NCI-H2171 treated with DMSO at 0.1 percent for 48 hours (cell line): ENCODE results near the gene MMAB.

Experiments
- DNase-seq: peaks from one replicate; lab custom pipeline; 2025; lab: John Stamatoyannopoulos, UW

MMAB gene

GRCh38 chr12:109573029-109573913 lies at the start of gene MMAB, which contains the start of gene MVK:
Gene MMAB, minus strand, starts transcription at chr12:109573504. Its CDS starts 24 bp downstream, at chr12:109573480.
Gene MVK, plus strand, starts transcription at chr12:109573794. Its CDS starts 1,029 bp downstream, at chr12:109574823.
- peak; percentile 99 for DNase-seq

- peak; percentile 56 for DNase-seq
These were observed 48.6 kb upstream of the MMAB start for GRCh38 chr12:109621901-109622364.

- peak; percentile 34 for DNase-seq
These were observed 47.9 kb upstream of the MMAB start for GRCh38 chr12:109621211-109621694.

- no peak for DNase-seq
These were observed 45.8 kb upstream of the MMAB start for GRCh38 chr12:109619002-109619604.

- no peak for DNase-seq
These were observed 44.8 kb upstream of the MMAB start for GRCh38 chr12:109618082-109618481.

GRCh38 chr12:109617491-109617890 lies 44.2 kb upstream of the MMAB start:
- DNase-seq: no peak

- DNase-seq: no peak
These were observed 42.4 kb upstream of the MMAB start for GRCh38 chr12:109615556-109616229.

- no peak for DNase-seq
These were observed 40.5 kb upstream of the MMAB start for GRCh38 chr12:109613649-109614455.

GRCh38 chr12:109612975-109613502 lies 39.7 kb upstream of the MMAB start:
- DNase-seq: no peak

GRCh38 chr12:109612003-109612402 lies 38.7 kb upstream of the MMAB start:
- DNase-seq: no peak

GRCh38 chr12:109611223-109611622 lies 37.9 kb upstream of the MMAB start:
- no peak for DNase-seq

GRCh38 chr12:109610523-109610922 lies 37.2 kb upstream of the MMAB start:
- DNase-seq: no peak

- no peak for DNase-seq
These were observed 36.0 kb upstream of the MMAB start for GRCh38 chr12:109609342-109609741.

- DNase-seq: no peak
These were observed 35.5 kb upstream of the MMAB start for GRCh38 chr12:109608793-109609192.

GRCh38 chr12:109608270-109608669 lies 35.0 kb upstream of the MMAB start:
- peak; percentile 33 for DNase-seq

- DNase-seq: peak; percentile 17
These were observed 34.3 kb upstream of the MMAB start for GRCh38 chr12:109607618-109608017.

GRCh38 chr12:109606320-109607028 lies 33.2 kb upstream of the MMAB start:
- peak; percentile 91 for DNase-seq

- peak; percentile 70 for DNase-seq
These were observed 32.4 kb upstream of the MMAB start for GRCh38 chr12:109605599-109606228.

- DNase-seq: peak; percentile 72
These were observed 31.7 kb upstream of the MMAB start for GRCh38 chr12:109605016-109605415.

- DNase-seq: no peak
These were observed 30.9 kb upstream of the MMAB start for GRCh38 chr12:109604132-109604585.
